ENCODE data around the gene DLG2.

GRCh38 chr11:84290647-84291046 is 1336.5 kb downstream of the DLG2 start:
- TF ChIP-seq, protein P1, sequence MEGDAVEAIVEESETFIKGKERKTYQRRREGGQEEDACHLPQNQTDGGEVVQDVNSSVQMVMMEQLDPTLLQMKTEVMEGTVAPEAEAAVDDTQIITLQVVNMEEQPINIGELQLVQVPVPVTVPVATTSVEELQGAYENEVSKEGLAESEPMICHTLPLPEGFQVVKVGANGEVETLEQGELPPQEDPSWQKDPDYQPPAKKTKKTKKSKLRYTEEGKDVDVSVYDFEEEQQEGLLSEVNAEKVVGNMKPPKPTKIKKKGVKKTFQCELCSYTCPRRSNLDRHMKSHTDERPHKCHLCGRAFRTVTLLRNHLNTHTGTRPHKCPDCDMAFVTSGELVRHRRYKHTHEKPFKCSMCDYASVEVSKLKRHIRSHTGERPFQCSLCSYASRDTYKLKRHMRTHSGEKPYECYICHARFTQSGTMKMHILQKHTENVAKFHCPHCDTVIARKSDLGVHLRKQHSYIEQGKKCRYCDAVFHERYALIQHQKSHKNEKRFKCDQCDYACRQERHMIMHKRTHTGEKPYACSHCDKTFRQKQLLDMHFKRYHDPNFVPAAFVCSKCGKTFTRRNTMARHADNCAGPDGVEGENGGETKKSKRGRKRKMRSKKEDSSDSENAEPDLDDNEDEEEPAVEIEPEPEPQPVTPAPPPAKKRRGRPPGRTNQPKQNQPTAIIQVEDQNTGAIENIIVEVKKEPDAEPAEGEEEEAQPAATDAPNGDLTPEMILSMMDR (conservative IDR thresholded peaks at IDR 0.05; ENCODE audit: low read length): no peak
- TF ChIP-seq EZH2phosphoT487 (IDR thresholded peaks at IDR 0.05; ENCODE audit: borderline replicate concordance, low read depth, low read length): no peak
